ENCODE results near the gene PTPRR.

The PTPRR gene

GRCh38 chr12:70706611-70707010 is 213.9 kb downstream of the PTPRR start:
- Histone ChIP-seq H3K27me3 (ENCODE audit: control insufficient read depth, low read length) (no peaks in the 10 kb centered on the region), H4K20me1 (ENCODE audit: control insufficient read depth, insufficient read depth, low read depth, low read length) (no peaks in the 10 kb centered on the region), H3K9me3 (ENCODE audit: control insufficient read depth, insufficient read depth, low read length) (no peaks in the 10 kb centered on the region), H3K4me1 (ENCODE audit: control insufficient read depth, low read length) (no peaks in the 10 kb centered on the region), H3F3A (ENCODE audit: control insufficient read depth, insufficient read depth) (no peaks in the 10 kb centered on the region), H3K36me3 (ENCODE audit: control insufficient read depth, low read length) (no peaks in the 10 kb centered on the region), H3K4me3 (ENCODE audit: low read length) (no peak overlapping the region), H3K9me2 (replicated peaks; ENCODE audit: control insufficient read depth, low read length) (no peaks in the 10 kb centered on the region; the same call in 1 of the 2 replicates), H3K4me2 (ENCODE audit: low read length) (no peak overlapping the region), H3K79me2 (ENCODE audit: control insufficient read depth, low read length) (no peaks in the 10 kb centered on the region), H3K27ac (ENCODE audit: low read depth, low read length) (no peak overlapping the region)
- TF ChIP-seq, protein P1, sequence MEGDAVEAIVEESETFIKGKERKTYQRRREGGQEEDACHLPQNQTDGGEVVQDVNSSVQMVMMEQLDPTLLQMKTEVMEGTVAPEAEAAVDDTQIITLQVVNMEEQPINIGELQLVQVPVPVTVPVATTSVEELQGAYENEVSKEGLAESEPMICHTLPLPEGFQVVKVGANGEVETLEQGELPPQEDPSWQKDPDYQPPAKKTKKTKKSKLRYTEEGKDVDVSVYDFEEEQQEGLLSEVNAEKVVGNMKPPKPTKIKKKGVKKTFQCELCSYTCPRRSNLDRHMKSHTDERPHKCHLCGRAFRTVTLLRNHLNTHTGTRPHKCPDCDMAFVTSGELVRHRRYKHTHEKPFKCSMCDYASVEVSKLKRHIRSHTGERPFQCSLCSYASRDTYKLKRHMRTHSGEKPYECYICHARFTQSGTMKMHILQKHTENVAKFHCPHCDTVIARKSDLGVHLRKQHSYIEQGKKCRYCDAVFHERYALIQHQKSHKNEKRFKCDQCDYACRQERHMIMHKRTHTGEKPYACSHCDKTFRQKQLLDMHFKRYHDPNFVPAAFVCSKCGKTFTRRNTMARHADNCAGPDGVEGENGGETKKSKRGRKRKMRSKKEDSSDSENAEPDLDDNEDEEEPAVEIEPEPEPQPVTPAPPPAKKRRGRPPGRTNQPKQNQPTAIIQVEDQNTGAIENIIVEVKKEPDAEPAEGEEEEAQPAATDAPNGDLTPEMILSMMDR (IDR thresholded peaks at IDR 0.05; ENCODE audit: low read depth, low read length, poor library complexity, severe bottlenecking), result no peak

GRCh38 chr12:70698345-70698744 is 222.2 kb downstream of the PTPRR start:
- H3K9me3 ChIP-seq (ENCODE audit: control insufficient read depth, insufficient read depth, low read length), result no peaks in the 10 kb centered on the region
- no peak overlapping the region for H3K27ac ChIP-seq (ENCODE audit: low read depth, low read length)
- H3K4me1 ChIP-seq (ENCODE audit: control insufficient read depth, low read length), result no peaks in the 10 kb centered on the region
- H3K27me3 ChIP-seq (ENCODE audit: control insufficient read depth, low read length), result no peaks in the 10 kb centered on the region
- no peaks in the 10 kb centered on the region for H3F3A ChIP-seq (ENCODE audit: control insufficient read depth, insufficient read depth)
- no peaks in the 10 kb centered on the region for H3K36me3 ChIP-seq (ENCODE audit: control insufficient read depth, low read length)
- H3K79me2 ChIP-seq (ENCODE audit: control insufficient read depth, low read length), result no peaks in the 10 kb centered on the region
- H4K20me1 ChIP-seq (ENCODE audit: control insufficient read depth, insufficient read depth, low read depth, low read length), result no peaks in the 10 kb centered on the region
- H3K9me2 ChIP-seq (replicated peaks; ENCODE audit: control insufficient read depth, low read length), result no peaks in the 10 kb centered on the region
- no peak overlapping the region for H3K4me3 ChIP-seq (ENCODE audit: low read length)
- H3K4me2 ChIP-seq (ENCODE audit: low read length), result no peak overlapping the region
- TF ChIP-seq, protein P1 (IDR thresholded peaks at IDR 0.05; ENCODE audit: low read depth, low read length, poor library complexity, severe bottlenecking), result no peak
- no peak for TF ChIP-seq EZH2phosphoT487 (IDR thresholded peaks at IDR 0.05; ENCODE audit: borderline replicate concordance, low read length)

- H3K79me2 ChIP-seq (ENCODE audit: control insufficient read depth, low read length), result no peaks in the 10 kb centered on the region
- H3K4me1 ChIP-seq (ENCODE audit: control insufficient read depth, low read length), result no peaks in the 10 kb centered on the region
- H3K9me3 ChIP-seq (ENCODE audit: control insufficient read depth, insufficient read depth, low read length), result no peaks in the 10 kb centered on the region
- no peak overlapping the region for H3K27ac ChIP-seq (ENCODE audit: low read depth, low read length)
- TF ChIP-seq, protein P1 (IDR thresholded peaks at IDR 0.05; ENCODE audit: low read depth, low read length, poor library complexity, severe bottlenecking), result no peak
- no peak for TF ChIP-seq EZH2phosphoT487 (IDR thresholded peaks at IDR 0.05; ENCODE audit: borderline replicate concordance, low read length)
- no peak overlapping the region for H3K4me2 ChIP-seq (ENCODE audit: low read length)
- no peaks in the 10 kb centered on the region for H4K20me1 ChIP-seq (ENCODE audit: control insufficient read depth, insufficient read depth, low read depth, low read length)
- no peaks in the 10 kb centered on the region for H3K9me2 ChIP-seq (replicated peaks; ENCODE audit: control insufficient read depth, low read length)
- no peaks in the 10 kb centered on the region for H3K27me3 ChIP-seq (ENCODE audit: control insufficient read depth, low read length)
- H3F3A ChIP-seq (ENCODE audit: control insufficient read depth, insufficient read depth), result no peaks in the 10 kb centered on the region
- no peak overlapping the region for H3K4me3 ChIP-seq (ENCODE audit: low read length)
- no peaks in the 10 kb centered on the region for H3K36me3 ChIP-seq (ENCODE audit: control insufficient read depth, low read length)
Observed at GRCh38 chr12:70695361-70696023, 225.0 kb downstream of the PTPRR start.

Measured in DOHH2 (cell line).